Stomach (tissue), 4 donors: ENCODE measurements around the gene PTPRD.

Experiments
- EP300 ChIP-seq: sonication (generic); formaldehyde crosslinking; IDR thresholded peaks from one replicate; pipeline ENCODE4 v1.6.1; 2017; ENCODE audit warnings: antibody characterized with exemption
- POLR2A ChIP-seq, 4 donors: fragments of 450-650 bp; IDR thresholded peaks; one replicate each; pipeline ENCODE4 v1.6.1; 2016; ENCODE audit warnings: antibody characterized with exemption in 4 of 4, control low read depth in 2 of 4, mild to moderate bottlenecking in 1 of 4, moderate library complexity in 1 of 4
- POLR2AphosphoS5 ChIP-seq, 3 donors: sonication (generic); formaldehyde crosslinking; IDR thresholded peaks; one replicate each; pipeline ENCODE4 v1.6.1; 2016; ENCODE audit warnings: antibody characterized with exemption in 3 of 3
- TF ChIP-seq, protein P1 (sequence below), 7 experiments: fragments of 450-650 bp in 4 of 7; fragments of 200-600 bp in 3 of 7; sonication (generic) in 3 of 7; IDR thresholded peaks; one replicate each; pipeline ENCODE4 v1.5.1; 2016 to 2019; ENCODE audit warnings: antibody characterized with exemption in 7 of 7, control low read depth in 2 of 7, mild to moderate bottlenecking in 1 of 7

DNA sequence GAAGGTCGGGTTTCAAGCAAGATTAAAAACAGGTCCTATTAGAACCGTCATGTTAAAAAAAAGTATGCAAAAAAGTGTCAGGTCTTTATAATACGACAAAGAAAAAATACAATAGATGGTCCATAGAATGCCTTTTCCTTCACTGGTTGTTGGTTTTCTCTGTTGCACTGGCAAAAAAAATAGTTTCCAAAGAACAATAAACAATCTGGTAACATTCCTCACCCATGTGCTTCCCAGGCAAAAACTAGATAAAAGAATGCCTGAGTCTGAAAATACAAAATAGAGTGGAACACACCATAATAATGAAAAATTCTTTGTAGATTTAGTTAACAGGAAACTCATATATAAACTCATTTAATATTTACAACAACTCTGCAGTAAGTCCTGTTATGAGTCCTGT lies 2223.3 kb downstream of the PTPRD start:
- TF ChIP-seq POLR2AphosphoS5 (IDR thresholded peaks at IDR 0.05) (no peak), POLR2A (IDR thresholded peaks at IDR 0.05) (no peak), EP300 (no peak)
- TF ChIP-seq, protein P1, sequence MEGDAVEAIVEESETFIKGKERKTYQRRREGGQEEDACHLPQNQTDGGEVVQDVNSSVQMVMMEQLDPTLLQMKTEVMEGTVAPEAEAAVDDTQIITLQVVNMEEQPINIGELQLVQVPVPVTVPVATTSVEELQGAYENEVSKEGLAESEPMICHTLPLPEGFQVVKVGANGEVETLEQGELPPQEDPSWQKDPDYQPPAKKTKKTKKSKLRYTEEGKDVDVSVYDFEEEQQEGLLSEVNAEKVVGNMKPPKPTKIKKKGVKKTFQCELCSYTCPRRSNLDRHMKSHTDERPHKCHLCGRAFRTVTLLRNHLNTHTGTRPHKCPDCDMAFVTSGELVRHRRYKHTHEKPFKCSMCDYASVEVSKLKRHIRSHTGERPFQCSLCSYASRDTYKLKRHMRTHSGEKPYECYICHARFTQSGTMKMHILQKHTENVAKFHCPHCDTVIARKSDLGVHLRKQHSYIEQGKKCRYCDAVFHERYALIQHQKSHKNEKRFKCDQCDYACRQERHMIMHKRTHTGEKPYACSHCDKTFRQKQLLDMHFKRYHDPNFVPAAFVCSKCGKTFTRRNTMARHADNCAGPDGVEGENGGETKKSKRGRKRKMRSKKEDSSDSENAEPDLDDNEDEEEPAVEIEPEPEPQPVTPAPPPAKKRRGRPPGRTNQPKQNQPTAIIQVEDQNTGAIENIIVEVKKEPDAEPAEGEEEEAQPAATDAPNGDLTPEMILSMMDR (IDR thresholded peaks at IDR 0.05) = no peak
